OCI-LY3 (cell line): Measurements from ENCODE around the gene NXPH4.

Experiments used
- H2AFZ ChIP-seq: fragments of 200-600, 300-600 bp; shearing (Covaris generic); 2 replicates; pipeline ENCODE4 v1.6.0; 2014; ENCODE audit warnings: antibody characterized with exemption, low read depth, low read length
- H3K27ac ChIP-seq: fragments of 200-600, 300-600 bp; sonication (generic); 2 replicates; pipeline ENCODE4 v1.5.1; 2014; ENCODE audit warnings: mild to moderate bottlenecking, low read length, moderate library complexity, mixed read lengths
- H3K27me3 ChIP-seq: fragments of 200-600, 300-600 bp; sonication (generic); 2 replicates; pipeline ENCODE4 v1.6.1; 2014; ENCODE audit warnings: low read depth, low read length, mixed read lengths
- H3K36me3 ChIP-seq: fragments of 200-600, 300-600 bp; sonication (generic); replicated peaks from 2 replicates; pipeline ENCODE3; 2014; ENCODE audit warnings: low read depth, low read length, mixed read lengths
- H3K4me1 ChIP-seq: fragments of 300-600, 200-600 bp; sonication (generic); 2 replicates; pipeline ENCODE4 v1.6.1; 2014; ENCODE audit warnings: low read length, mixed read lengths
- H3K4me2 ChIP-seq: fragments of 200-600, 300-600 bp; sonication (generic); 2 replicates; pipeline ENCODE4 v1.6.1; 2014; ENCODE audit warnings: low read length, mixed read lengths
- H3K4me3 ChIP-seq: fragments of 300-600, 200-600 bp; sonication (generic); 2 replicates; pipeline ENCODE4 v1.5.1; 2014; ENCODE audit warnings: antibody characterized with exemption, mild to moderate bottlenecking, low read length, moderate library complexity
- H3K79me2 ChIP-seq: fragments of 300-600, 200-600 bp; shearing (Covaris generic); 2 replicates; pipeline ENCODE4 v1.6.1; 2014; ENCODE audit warnings: mild to moderate bottlenecking, low read length, mixed read lengths
- H3K9ac ChIP-seq: fragments of 300-600, 200-600 bp; shearing (Covaris generic); 2 replicates; pipeline ENCODE4 v1.6.0; 2014; ENCODE audit warnings: mild to moderate bottlenecking, low read length, moderate library complexity
- H3K9me3 ChIP-seq: fragments of 200-600, 300-600 bp; shearing (Covaris generic); 2 replicates; pipeline ENCODE4 v1.6.1; 2014; ENCODE audit warnings: low read length, mixed read lengths; ENCODE audit not compliant: insufficient read depth
- H4K20me1 ChIP-seq: fragments of 200-600, 300-600 bp; sonication (generic); 2 replicates; pipeline ENCODE4 v1.6.1; 2016; ENCODE audit warnings: low read length, mixed read lengths; ENCODE audit not compliant: insufficient read depth
- CTCF ChIP-seq: fragments of 200-600, 300-600 bp; sonication (generic); IDR thresholded peaks from 2 replicates; pipeline ENCODE4 v1.5.1; 2014; ENCODE audit warnings: antibody characterized with exemption, low read length, low read depth
- EZH2phosphoT487 ChIP-seq: fragments of 200-600 bp; shearing (Covaris generic); IDR thresholded peaks from 2 replicates; pipeline ENCODE4 v1.6.1; 2018; ENCODE audit warnings: antibody characterized with exemption, mixed run types, low read depth

The NXPH4 gene

GRCh38 chr12:57248934-57249742, 32.5 kb downstream of the NXPH4 start:
- H4K20me1 ChIP-seq: no peaks in the 10 kb centered on the region
- peak overlapping the region; percentile 80 for H3K4me3 ChIP-seq
- no peaks in the 10 kb centered on the region for H3K27me3 ChIP-seq
- H3K4me1 ChIP-seq: peaks cover 12% of the 10 kb centered on the region
- TF ChIP-seq CTCF (peak; percentile 30), EZH2phosphoT487 (no peak)
- H3K36me3 ChIP-seq: no peaks in the 10 kb centered on the region
- H2AFZ ChIP-seq: peak overlapping the region; percentile 68; the same call in 1 of the 2 replicates
- H3K9ac ChIP-seq: peak overlapping the region; percentile 57
- H3K4me2 ChIP-seq: peak overlapping the region; percentile 69
- H3K27ac ChIP-seq: no peak overlapping the region
- H3K9me3 ChIP-seq: no peaks in the 10 kb centered on the region
- no peaks in the 10 kb centered on the region for H3K79me2 ChIP-seq

- Histone ChIP-seq H4K20me1 (no peaks in the 10 kb centered on the region), H3K27me3 (no peaks in the 10 kb centered on the region), H3K79me2 (no peaks in the 10 kb centered on the region), H3K4me2 (no peak overlapping the region), H3K36me3 (peaks cover 2% of the 10 kb centered on the region), H2AFZ (no peak overlapping the region), H3K27ac (no peak overlapping the region), H3K9me3 (no peaks in the 10 kb centered on the region), H3K9ac (no peak overlapping the region), H3K4me1 (peaks cover 12% of the 10 kb centered on the region), H3K4me3 (no peak overlapping the region)
- TF ChIP-seq CTCF (no peak), EZH2phosphoT487 (no peak)
These were observed 33.9 kb downstream of the NXPH4 start for GRCh38 chr12:57250541-57250940.

GRCh38 chr12:57250956-57251355, 34.4 kb downstream of the NXPH4 start, which contains the start of gene STAC3:
Gene STAC3 (minus strand): TSS chr12:57251187. CDS start chr12:57249636, 1,551 bp downstream.
- no peaks in the 10 kb centered on the region for H3K27me3 ChIP-seq
- no peaks in the 10 kb centered on the region for H4K20me1 ChIP-seq
- TF ChIP-seq EZH2phosphoT487 (no peak), CTCF (no peak)
- H3K9me3 ChIP-seq: no peaks in the 10 kb centered on the region
- no peak within 1 kb of the TSS for H3K27ac ChIP-seq
- H2AFZ ChIP-seq: no peak within 1 kb of the TSS
- no peak within 1 kb of the TSS for H3K4me3 ChIP-seq
- no peaks in the 10 kb centered on the region for H3K79me2 ChIP-seq
- H3K36me3 ChIP-seq: peaks cover 4% of the 10 kb centered on the region
- no peak within 1 kb of the TSS for H3K4me2 ChIP-seq
- H3K9ac ChIP-seq: no peak within 1 kb of the TSS
- peaks cover 12% of the 10 kb centered on the region for H3K4me1 ChIP-seq

- Histone ChIP-seq H3K9ac (no peak overlapping the region), H3K4me1 (no peaks in the 10 kb centered on the region), H3K27ac (no peak overlapping the region), H3K27me3 (no peaks in the 10 kb centered on the region), H3K4me2 (no peak overlapping the region), H3K4me3 (no peak overlapping the region), H3K9me3 (no peaks in the 10 kb centered on the region), H3K79me2 (no peaks in the 10 kb centered on the region), H3K36me3 (peaks cover 15% of the 10 kb centered on the region), H2AFZ (no peak overlapping the region), H4K20me1 (no peaks in the 10 kb centered on the region)
- TF ChIP-seq EZH2phosphoT487 (no peak), CTCF (no peak)
These were observed 38.1 kb downstream of the NXPH4 start for GRCh38 chr12:57254506-57255280.
